HG03354 (cell line): ENCODE measurements around the gene NR2C2AP.
"Not testable (repeated sequence)": the region's sequence is repeated elsewhere in the genome, so short reads cannot be mapped to it uniquely, and the experiment has no call there.

ENCODE experiments used
- ATAC-seq: cut with Tn5 transposase; IDR thresholded peaks from one replicate; pipeline ENCODE4 v1.9.1; 2021; ENCODE audit warnings: mild to moderate bottlenecking; ENCODE audit not compliant: unreplicated experiment, poor library complexity, severe bottlenecking

Gene NR2C2AP

GRCh38 chr19:19191768-19192077 lies 11.5 kb downstream of the NR2C2AP start:
- peak; percentile 13 for ATAC-seq

DNA sequence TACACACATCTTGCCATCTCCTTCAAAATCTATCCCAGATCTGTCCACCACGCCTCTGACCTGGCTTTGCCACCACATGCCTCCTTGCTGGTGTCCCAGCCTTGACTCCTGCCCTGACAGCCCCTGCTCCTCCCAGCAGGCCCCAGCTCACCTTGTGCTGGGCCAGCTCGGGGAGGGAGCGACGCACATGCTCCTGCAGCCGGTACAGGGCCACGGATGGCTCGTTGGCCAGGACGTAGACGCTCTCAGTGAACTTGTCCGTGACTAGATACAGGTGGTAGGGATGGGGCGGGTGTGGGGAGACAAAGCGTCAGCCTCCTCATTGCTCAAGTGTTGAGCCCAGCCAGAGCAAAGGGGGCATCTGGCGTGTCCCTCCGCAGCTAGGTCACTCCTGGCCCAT lies 16.5 kb downstream of the NR2C2AP start:
- no peak for ATAC-seq

DNA sequence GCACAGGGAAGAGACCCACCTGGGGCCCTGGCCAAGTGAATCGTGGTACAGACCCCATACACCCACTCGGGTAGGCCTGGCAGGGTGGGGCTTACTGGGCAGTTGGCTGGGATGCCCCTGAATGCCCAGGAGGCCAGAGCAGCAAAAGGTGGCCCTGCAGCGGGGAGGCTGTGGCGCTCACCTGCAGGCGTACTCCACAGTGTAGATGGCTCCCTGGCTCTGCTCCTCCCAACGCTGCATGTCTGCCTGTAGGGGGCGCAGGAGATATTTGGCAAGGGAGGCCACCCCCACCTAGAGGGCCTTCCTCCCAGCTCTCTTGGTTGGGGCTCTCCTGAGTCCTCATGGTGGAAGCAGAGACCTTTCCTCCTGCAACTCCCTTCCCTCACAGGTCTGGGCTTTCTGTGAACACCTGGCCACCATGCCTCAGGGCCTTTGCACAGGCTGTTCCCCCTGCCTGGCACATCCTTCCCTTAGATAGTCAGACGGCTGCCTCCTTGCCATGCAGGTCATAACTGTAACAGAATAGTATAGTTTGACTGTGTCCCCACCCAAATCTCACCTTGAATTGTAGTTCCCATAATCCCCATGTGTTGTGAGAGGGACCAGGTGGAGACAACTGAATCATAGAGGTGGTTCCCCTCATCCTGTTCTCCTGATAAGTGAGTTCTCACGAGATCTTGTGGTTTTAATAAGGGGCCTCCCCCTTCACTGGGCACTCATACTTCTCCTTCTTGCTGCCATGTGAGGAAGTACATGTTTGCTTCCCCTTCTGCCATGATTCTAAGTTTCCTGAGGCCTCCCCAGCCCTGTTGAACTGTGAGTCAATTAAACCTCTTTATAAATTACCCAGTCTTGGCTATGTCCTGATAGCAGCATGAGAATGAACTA lies 17.1 kb downstream of the NR2C2AP start:
- no peak for ATAC-seq

DNA sequence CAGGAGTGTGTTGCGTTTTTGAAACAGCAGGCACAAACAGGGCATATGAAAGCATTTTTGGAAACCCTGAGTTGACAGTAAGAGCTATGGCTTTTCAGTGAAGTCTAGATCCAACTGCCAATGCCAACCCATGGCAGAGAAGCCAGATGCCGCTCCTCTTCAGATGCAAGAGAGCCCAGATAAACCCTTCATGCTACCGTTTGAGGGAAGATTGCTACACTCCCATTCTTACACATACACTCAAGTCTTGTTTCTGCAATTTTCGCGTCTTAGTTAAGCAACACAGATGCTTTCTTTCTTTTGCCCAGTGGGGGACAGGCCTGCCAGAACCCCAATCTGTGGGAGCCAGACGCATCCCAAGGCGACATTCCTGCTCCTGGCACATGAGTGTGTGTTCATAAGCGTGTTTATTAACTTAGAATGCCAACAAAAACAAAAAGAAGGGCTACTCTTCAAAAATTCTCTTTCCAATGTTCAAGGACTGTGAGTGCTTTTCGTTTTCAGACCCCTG lies 21.7 kb downstream of the NR2C2AP start:
- ATAC-seq, result no peak

- no peak for ATAC-seq
Measured at GRCh38 chr19:19179548-19180441, 23.4 kb downstream of the NR2C2AP start.

DNA sequence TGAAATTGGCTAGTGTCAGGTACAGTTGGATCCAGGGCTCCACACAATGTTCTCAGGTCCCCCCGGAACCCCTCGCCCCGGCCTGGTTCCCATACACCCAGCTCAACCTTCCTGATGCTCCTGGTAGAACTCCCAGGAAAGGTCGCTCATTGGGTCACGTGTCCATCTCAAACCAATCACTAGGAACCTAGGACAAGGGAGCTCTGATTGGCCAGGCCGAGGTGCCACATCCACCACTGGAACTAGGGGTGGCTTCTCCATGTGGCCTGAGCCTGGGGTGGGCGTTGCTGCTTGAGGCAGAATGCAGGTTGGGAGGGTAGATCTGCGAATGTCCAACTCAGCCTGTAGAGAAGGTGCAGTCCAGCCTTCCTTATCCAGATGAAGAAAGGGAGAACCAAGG lies 26.3 kb downstream of the NR2C2AP start:
- ATAC-seq, result no peak

GRCh38 chr19:19173243-19173642 lies 30.0 kb downstream of the NR2C2AP start:
- not testable (repeated sequence) for ATAC-seq

DNA sequence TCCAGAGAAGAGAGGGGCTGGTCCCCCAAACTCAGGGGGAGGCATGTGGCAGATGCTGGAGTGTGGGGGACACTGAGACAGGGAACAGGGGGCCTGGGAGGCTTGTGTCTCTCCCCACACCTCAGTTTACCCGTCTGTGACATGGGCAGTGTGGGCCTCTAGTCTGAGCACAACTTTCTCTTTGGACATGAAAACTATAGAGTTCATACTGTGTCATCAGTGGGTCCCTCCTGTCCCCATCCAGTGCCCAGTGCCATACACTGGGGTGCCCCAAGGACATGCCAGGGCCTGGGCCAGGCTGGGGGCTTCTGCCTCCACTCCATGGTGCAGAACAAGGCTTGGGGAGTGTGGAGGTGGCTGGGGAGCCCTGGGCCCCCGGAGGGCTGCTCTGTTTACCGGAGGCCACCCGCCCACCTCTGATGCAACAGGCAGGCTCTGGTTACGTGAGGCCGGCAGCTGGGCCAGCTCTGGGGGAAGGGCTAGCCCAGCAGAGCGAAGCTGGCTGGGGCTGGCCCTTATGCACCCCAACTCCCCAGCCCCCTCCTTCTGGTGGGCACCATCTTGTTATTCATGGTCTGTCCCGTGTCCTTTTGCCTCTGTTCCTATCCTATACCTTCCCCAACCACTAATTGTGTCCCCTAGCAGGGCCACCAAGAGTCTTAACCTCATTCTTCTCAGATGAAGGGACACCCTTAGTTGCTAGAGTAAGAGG lies 31.2 kb downstream of the NR2C2AP start:
- ATAC-seq, result no peak

- no peak for ATAC-seq
Measured at GRCh38 chr19:19170873-19171672, 32.1 kb downstream of the NR2C2AP start.

GRCh38 chr19:19170053-19170872 lies 33.0 kb downstream of the NR2C2AP start, which contains the start of gene MEF2B:
Gene MEF2B (minus strand): TSS chr19:19170263. CDS start chr19:19150735, 19,528 bp downstream.
- ATAC-seq, result peak; percentile 87

- ATAC-seq, result peak; percentile 4
Measured at GRCh38 chr19:19169236-19170052, 33.8 kb downstream of the NR2C2AP start.

GRCh38 chr19:19167612-19168011 lies 35.6 kb downstream of the NR2C2AP start:
- ATAC-seq, result no peak

DNA sequence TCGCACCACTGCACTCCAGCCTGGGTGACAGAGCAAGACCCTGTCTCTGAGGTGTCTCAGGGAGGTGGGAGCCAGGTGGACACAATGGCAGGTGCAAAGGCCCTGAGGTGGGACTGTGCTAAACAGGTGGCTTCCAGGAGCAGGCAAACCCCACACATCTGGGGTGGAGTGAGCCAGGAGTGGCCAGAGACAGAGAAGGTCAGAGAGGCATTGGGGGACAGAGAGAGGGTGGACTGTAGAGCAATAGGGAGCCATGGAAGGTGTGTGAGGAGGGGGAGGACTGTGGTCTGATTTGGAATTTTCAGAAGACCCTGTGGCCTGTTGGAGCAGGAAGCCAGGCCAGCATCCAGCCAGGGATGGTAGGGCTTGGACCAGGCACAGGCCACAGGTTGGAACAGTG lies 37.8 kb downstream of the NR2C2AP start:
- ATAC-seq, result no peak

DNA sequence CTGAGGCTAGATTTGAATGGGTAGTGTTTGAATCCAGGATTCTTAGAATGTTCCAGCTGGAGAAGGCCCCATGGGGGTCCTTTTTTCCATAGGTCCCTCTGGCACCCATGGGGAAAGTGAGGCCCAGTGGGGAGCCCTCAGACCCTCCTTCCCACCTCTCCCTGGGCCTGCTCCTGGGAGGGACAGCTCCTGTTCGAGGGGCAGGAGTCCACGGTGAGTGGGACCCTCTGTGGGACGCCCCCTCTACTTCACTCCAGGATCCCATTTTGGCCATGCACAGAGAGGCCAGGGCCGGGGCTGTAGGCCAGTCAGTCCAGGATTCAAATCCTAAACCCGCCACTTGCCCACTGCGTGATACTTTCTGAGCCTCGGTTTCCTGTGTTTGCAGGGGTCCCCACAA lies 40.7 kb downstream of the NR2C2AP start:
- no peak for ATAC-seq

DNA sequence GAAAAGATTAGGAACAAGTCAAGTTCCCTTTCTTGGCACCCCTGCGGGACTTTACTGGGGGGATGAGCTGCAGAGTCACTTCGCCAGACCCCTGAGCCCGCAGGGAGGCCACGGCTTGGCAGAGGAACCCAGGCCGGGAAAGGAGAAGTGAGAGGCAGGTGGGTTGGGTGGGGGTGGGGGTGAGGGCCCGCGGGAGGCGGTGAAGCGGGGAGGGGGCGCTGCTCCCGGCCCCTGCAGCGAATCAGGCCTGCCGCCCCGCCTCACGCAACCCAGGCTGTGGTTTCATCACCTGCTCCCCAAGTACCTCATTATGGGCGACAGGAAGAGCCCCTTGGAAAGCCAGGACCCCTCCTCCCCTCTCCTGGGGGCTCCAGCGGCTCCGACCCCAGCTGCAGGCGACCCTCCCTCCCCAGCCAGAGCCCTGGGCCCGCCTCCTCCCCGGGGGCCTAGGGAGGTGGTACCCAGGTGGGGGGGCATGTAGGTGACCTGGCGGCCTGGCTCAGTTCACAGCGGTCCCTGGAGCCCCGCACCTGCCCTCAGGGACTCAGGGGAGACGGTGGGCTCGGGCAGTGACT lies 42.7 kb downstream of the NR2C2AP start:
- ATAC-seq, result no peak

DNA sequence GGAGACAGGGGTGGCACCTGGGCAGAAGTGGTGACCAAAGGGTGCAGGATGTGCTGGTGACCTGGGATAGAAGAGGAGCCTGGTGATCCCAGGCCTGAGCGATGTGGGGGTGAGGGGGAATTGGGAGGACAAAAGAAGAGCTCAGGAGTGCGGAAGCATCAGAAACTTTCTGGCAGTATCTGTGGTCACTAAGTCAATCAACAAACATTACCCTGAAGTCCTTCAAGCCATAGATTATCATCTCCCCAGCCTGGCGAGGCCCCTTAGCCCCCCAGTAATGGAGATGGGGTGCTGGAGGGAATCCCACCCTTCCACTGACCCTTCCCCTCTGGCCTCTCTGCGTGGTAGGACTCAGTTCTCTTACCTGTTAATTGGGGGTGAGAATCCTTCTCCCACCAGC lies 43.7 kb downstream of the NR2C2AP start:
- no peak for ATAC-seq

DNA sequence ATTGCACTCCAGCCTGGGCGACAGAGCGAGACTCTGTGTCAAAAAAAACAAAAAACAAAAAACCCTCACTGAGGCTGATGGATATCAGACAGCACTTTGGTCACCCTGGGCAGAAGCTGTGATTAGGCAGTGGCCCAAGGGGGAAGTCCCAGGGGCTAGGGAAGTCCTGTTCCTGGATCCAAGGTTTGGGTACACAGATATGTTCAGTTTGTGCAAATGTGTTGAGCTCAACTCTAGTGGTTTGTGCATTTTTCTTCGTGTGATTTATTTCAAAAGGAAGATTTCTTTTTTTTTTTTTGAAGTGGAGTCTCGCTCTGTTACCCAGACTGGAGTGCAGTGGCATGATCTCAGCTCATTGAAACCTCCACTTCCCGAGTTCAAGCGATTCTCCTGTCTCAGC lies 45.4 kb downstream of the NR2C2AP start:
- ATAC-seq, result no peak
